Measurements from ENCODE around the gene SLC25A46.
"Not testable (repeated sequence)": the region's sequence is repeated elsewhere in the genome, so short reads cannot be mapped to it uniquely, and the experiment has no call there.

The SLC25A46 gene

GRCh38 chr5:110757118-110757729 lies 18.4 kb downstream of the SLC25A46 start:
- peak; percentile 36 for DNase-seq

- no peak for DNase-seq
Observed at GRCh38 chr5:110760158-110760557, 21.4 kb downstream of the SLC25A46 start.

- no peak for DNase-seq
Observed at GRCh38 chr5:110768138-110768860, 29.5 kb downstream of the SLC25A46 start.

GRCh38 chr5:110769000-110769681 lies 30.3 kb downstream of the SLC25A46 start:
- DNase-seq: no peak

GRCh38 chr5:110770286-110770685 lies 31.5 kb downstream of the SLC25A46 start:
- no peak for DNase-seq

GRCh38 chr5:110784901-110785300 lies 46.1 kb downstream of the SLC25A46 start:
- DNase-seq: no peak

- no peak for DNase-seq
Observed at GRCh38 chr5:110785356-110785755, 46.5 kb downstream of the SLC25A46 start.

- not testable (repeated sequence) for DNase-seq
Observed at GRCh38 chr5:110788006-110788405, 49.2 kb downstream of the SLC25A46 start.

GRCh38 chr5:110790673-110791072 lies 51.9 kb downstream of the SLC25A46 start:
- DNase-seq: no peak

GRCh38 chr5:110802998-110803397 lies 64.2 kb downstream of the SLC25A46 start:
- no peak for DNase-seq

- DNase-seq: no peak
Observed at GRCh38 chr5:110803467-110804326, 64.9 kb downstream of the SLC25A46 start.

GRCh38 chr5:110807169-110807568 lies 68.4 kb downstream of the SLC25A46 start:
- DNase-seq: no peak

GRCh38 chr5:110809006-110809405 lies 70.2 kb downstream of the SLC25A46 start:
- no peak for DNase-seq

All from NCI-H2227 treated with DMSO at 0.1 percent for 48 hours (cell line).